Progenitor cell of endocrine pancreas (in vitro differentiated cells): ENCODE results near the gene SPN. TPM values are rescaled to one million over a fixed set of nuclear protein-coding genes. Genes with fewer than 3 reads are reported as not detected.

ENCODE experiments used
- DNase-seq: peaks from one replicate; pipeline ENCODE4 v3.0.0; 2021; ENCODE audit warnings: low spot score; ENCODE audit not compliant: unreplicated experiment
- H3K27ac Mint-ChIP-seq: 2 replicates; pipeline ENCODE4 v1.8.0; 2021; ENCODE audit warnings: mild to moderate bottlenecking, moderate library complexity, mixed read lengths
- H3K27me3 Mint-ChIP-seq: 2 replicates; pipeline ENCODE4 v1.8.0; 2021; ENCODE audit warnings: mixed read lengths
- H3K36me3 Mint-ChIP-seq: 2 replicates; pipeline ENCODE4 v1.8.0; 2022; ENCODE audit warnings: mixed read lengths; ENCODE audit not compliant: insufficient read depth
- H3K4me1 Mint-ChIP-seq: 2 replicates; pipeline ENCODE4 v1.8.0; 2021; ENCODE audit warnings: low read depth, mixed read lengths
- H3K4me3 Mint-ChIP-seq: 2 replicates; pipeline ENCODE4 v1.8.0; 2021; ENCODE audit warnings: low read depth, mild to moderate bottlenecking, moderate library complexity, mixed read lengths
- H3K9me3 Mint-ChIP-seq: 2 replicates; pipeline ENCODE4 v1.8.0; 2021; ENCODE audit warnings: low read depth, mixed read lengths
- CTCF ChIP-seq: fragments of 200-600 bp; sonication (generic); IDR thresholded peaks from one replicate; pipeline ENCODE4 v1.5.0; 2021; ENCODE audit warnings: antibody characterized with exemption, mild to moderate bottlenecking; ENCODE audit not compliant: unreplicated experiment
- total RNA-seq: library from RNA; stranded (reverse); gene quantifications from 2 replicates; pipeline ENCODE4 v1.2.1, GENCODE V29; 2021

Gene SPN
- total RNA-seq, 1 donor from 2014 or later: 0.19 TPM

DNA sequence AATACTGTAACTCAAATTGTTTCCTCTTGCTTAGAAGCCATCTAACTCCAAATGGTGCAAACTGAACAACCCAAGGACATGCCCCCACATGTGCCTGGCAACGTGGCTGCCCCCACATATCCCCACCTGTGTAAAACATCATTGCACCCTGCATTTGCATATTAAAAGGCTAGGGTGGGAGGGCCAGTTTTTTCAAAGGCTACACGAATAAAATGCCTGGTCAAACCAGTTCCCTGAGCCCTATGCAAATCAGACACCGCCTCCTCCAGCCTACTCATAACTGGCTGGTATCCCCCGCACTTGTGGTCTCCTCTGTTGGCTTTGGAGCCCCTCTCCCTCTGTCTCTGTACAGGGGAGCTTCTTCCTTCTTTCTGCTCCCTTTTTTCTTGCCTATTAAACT is 56.0 kb downstream of the SPN start:
- DNase-seq: no peak
- Mint-ChIP-seq H3K9me3 (no peaks in the 10 kb centered on the region), H3K4me1 (peaks cover 11% of the 10 kb centered on the region), H3K27ac (no peak overlapping the region), H3K27me3 (no peaks in the 10 kb centered on the region), H3K36me3 (peaks cover 1% of the 10 kb centered on the region), H3K4me3 (no peak overlapping the region)
- no peak for TF ChIP-seq CTCF

Other genes with a start within 250 kb of the SPN start
- gene BOLA2, start 208.9 kb upstream of the SPN start, total RNA-seq: 7.4 and 7.8 TPM in 2 replicates
- 40.6 and 41.5 TPM in 2 replicates for gene SLX1B, start 208.7 kb upstream of the SPN start, total RNA-seq
- gene SULT1A4, start 203.3 kb upstream of the SPN start, total RNA-seq: 3.3 and 3.7 TPM in 2 replicates
- gene NPIPB12, start 156.8 kb upstream of the SPN start, total RNA-seq: 79.8 and 87.7 TPM in 2 replicates
- 106 and 115 TPM in 2 replicates for gene QPRT, start 15.9 kb downstream of the SPN start, total RNA-seq
- 0.17 and 0.38 TPM in 2 replicates for gene C16orf54, start 82.7 kb downstream of the SPN start, total RNA-seq
- gene ZG16, start 115.0 kb downstream of the SPN start, total RNA-seq: not detected in 2 replicates
- 78.4 and 79.8 TPM in 2 replicates for gene KIF22, start 127.5 kb downstream of the SPN start, total RNA-seq
- gene MAZ, start 143.3 kb downstream of the SPN start, total RNA-seq: 345 and 347 TPM in 2 replicates
- 1.4 and 2.4 TPM in 2 replicates for gene PRRT2, start 148.9 kb downstream of the SPN start, total RNA-seq
- 26.4 and 29.9 TPM in 2 replicates for gene PAGR1, start 152.9 kb downstream of the SPN start, total RNA-seq
- gene MVP, start 157.2 kb downstream of the SPN start, total RNA-seq: 6.5 and 9.0 TPM in 2 replicates
- gene CDIPT, start 200.0 kb downstream of the SPN start, total RNA-seq: 46.3 and 51.2 TPM in 2 replicates
- 13.2 and 16.2 TPM in 2 replicates for gene SEZ6L2, start 236.3 kb downstream of the SPN start, total RNA-seq
- 3.1 and 3.8 TPM in 2 replicates for gene ASPHD1, start 237.2 kb downstream of the SPN start, total RNA-seq